SK-MEL-5 (cell line): ENCODE results near the gene BEAN1. TPM values are rescaled to one million over a fixed set of nuclear protein-coding genes. Genes with fewer than 3 reads are reported as not detected.
"Not testable (repeated sequence)": the region's sequence is repeated elsewhere in the genome, so short reads cannot be mapped to it uniquely, and the experiment has no call there.

Source experiments
- DNase-seq: peaks from one replicate; pipeline ENCODE4 v3.0.0-alpha.2; 2016; ENCODE audit warnings: low read depth, low spot score
- in situ Hi-C: cut with HindIII; loops from 2 replicates; pipeline ENCODE4 v1.10.0; 2016; ENCODE audit warnings: low sequenced_read_pairs, high pct_unique_total_duplicates, low pct_unique_long_range_greater_than_20kb
- total RNA-seq: library from RNA; depleted of rRNA; stranded (reverse); fragments of >200 nt; shearing (Covaris generic); gene quantifications from 2 replicates; pipeline ENCODE4 v1.2.3, GENCODE V29; 2014

Gene BEAN1
- total RNA-seq, 1 experiment from 2014 or later, result not detected

- in situ Hi-C loops, result no loop called here
- no peak for DNase-seq
Measured at GRCh38 chr16:66503612-66504011, 76.5 kb downstream of the BEAN1 start.

- in situ Hi-C loops, result no loop called here
- no peak for DNase-seq
Measured at GRCh38 chr16:66507731-66508239, 80.7 kb downstream of the BEAN1 start.

- no peak for DNase-seq
- in situ Hi-C loops, result no loop called here
Measured at GRCh38 chr16:66508248-66508913, 81.3 kb downstream of the BEAN1 start.

- in situ Hi-C loops, result no loop called here
- DNase-seq, result no peak
Measured at GRCh38 chr16:66508914-66509496, 81.9 kb downstream of the BEAN1 start.

GRCh38 chr16:66509576-66509975 is 82.5 kb downstream of the BEAN1 start:
- in situ Hi-C loops, result no loop called here
- no peak for DNase-seq

- in situ Hi-C loops, result no loop called here
- DNase-seq, result no peak
Measured at GRCh38 chr16:66510298-66510697, 83.2 kb downstream of the BEAN1 start.

- no peak for DNase-seq
- in situ Hi-C loops, result no loop called here
Measured at GRCh38 chr16:66510711-66511601, 83.9 kb downstream of the BEAN1 start.

GRCh38 chr16:66511602-66512271 is 84.6 kb downstream of the BEAN1 start:
- in situ Hi-C loops, result no loop called here
- DNase-seq, result peak; percentile 55

- DNase-seq, result no peak
- in situ Hi-C loops, result no loop called here
Measured at GRCh38 chr16:66512272-66513110, 85.4 kb downstream of the BEAN1 start.

- DNase-seq, result no peak
- in situ Hi-C loops, result no loop called here
Measured at GRCh38 chr16:66513111-66513723, 86.1 kb downstream of the BEAN1 start.

GRCh38 chr16:66514391-66514790 is 87.3 kb downstream of the BEAN1 start:
- DNase-seq, in situ Hi-C loops: not testable (repeated sequence)

- in situ Hi-C loops, DNase-seq: not testable (repeated sequence)
Measured at GRCh38 chr16:66514980-66515595, 88.0 kb downstream of the BEAN1 start.

- in situ Hi-C loops, result no loop called here
- DNase-seq, result peak; percentile 48
Measured at GRCh38 chr16:66515596-66516508, 88.8 kb downstream of the BEAN1 start.

GRCh38 chr16:66516509-66516807 is 89.4 kb downstream of the BEAN1 start:
- in situ Hi-C loops, result no loop called here
- no peak for DNase-seq

- peak; percentile 98 for DNase-seq
- in situ Hi-C loops, result no loop called here
Measured at GRCh38 chr16:66516808-66517585, 89.9 kb downstream of the BEAN1 start.
